Neural cell (in vitro differentiated cells): ENCODE data around the gene SUGCT. TPM values are rescaled to one million over a fixed set of nuclear protein-coding genes. Genes with fewer than 3 reads are reported as not detected.

Experiments
- H2AFZ ChIP-seq: fragments of 200-600, 300-800 bp; sonication (generic), shearing (Covaris generic); 2 replicates; pipeline ENCODE4 v1.6.0; 2014; ENCODE audit warnings: low read depth, mild to moderate bottlenecking, antibody characterized with exemption, low read length, moderate library complexity
- H3F3A ChIP-seq: fragments of 200-600 bp; shearing (Covaris generic); 2 replicates; pipeline ENCODE4 v1.6.1; 2016; ENCODE audit warnings: mild to moderate bottlenecking, moderate library complexity, mixed read lengths, antibody characterized with exemption, low read length; ENCODE audit not compliant: insufficient read depth, poor library complexity, severe bottlenecking
- H3K27ac ChIP-seq: fragments of 200-600, 300-800 bp; sonication (generic), shearing (Covaris generic); 2 replicates; pipeline ENCODE4 v1.5.1; 2014; ENCODE audit warnings: mild to moderate bottlenecking, low read length, moderate library complexity
- H3K27me3 ChIP-seq: fragments of 300-800, 200-600 bp; sonication (generic), shearing (Covaris generic); 2 replicates; pipeline ENCODE4 v1.6.0; 2014; ENCODE audit warnings: mild to moderate bottlenecking, low read depth, low read length, moderate library complexity; ENCODE audit not compliant: insufficient read depth
- H3K36me3 ChIP-seq: fragments of 300-800, 200-600 bp; sonication (generic), shearing (Covaris generic); 2 replicates; pipeline ENCODE4 v1.5.1; 2014; ENCODE audit warnings: mild to moderate bottlenecking, antibody characterized with exemption, low read length, moderate library complexity; ENCODE audit not compliant: insufficient read depth
- H3K4me2 ChIP-seq: fragments of 300-800, 200-600 bp; sonication (generic), shearing (Covaris generic); 2 replicates; pipeline ENCODE4 v1.6.0; 2014; ENCODE audit warnings: mild to moderate bottlenecking, low read length
- H3K4me3 ChIP-seq: fragments of 300-800, 200-600 bp; sonication (generic), shearing (Covaris generic); 2 replicates; pipeline ENCODE4 v1.5.1; 2014; ENCODE audit warnings: mild to moderate bottlenecking, low read length, moderate library complexity
- H3K79me2 ChIP-seq: fragments of 200-600 bp; shearing (Covaris generic); replicated peaks from 2 replicates; pipeline ENCODE4 v1.6.0; 2014; ENCODE audit warnings: mild to moderate bottlenecking, low read length, moderate library complexity; ENCODE audit not compliant: insufficient read depth
- H3K9ac ChIP-seq: fragments of 300-800, 200-600 bp; sonication (generic), shearing (Covaris generic); 2 replicates; pipeline ENCODE4 v1.6.1; 2016; ENCODE audit warnings: mild to moderate bottlenecking, low read length, mixed read lengths
- H3K9me2 ChIP-seq: fragments of 200-600 bp; shearing (Covaris generic); 2 replicates; pipeline ENCODE4 v1.6.1; 2016; ENCODE audit warnings: mild to moderate bottlenecking, low read length, mixed read lengths; ENCODE audit not compliant: insufficient read depth
- H3K9me3 ChIP-seq: fragments of 200-600, 300-800 bp; sonication (generic), shearing (Covaris generic); 2 replicates; pipeline ENCODE4 v1.6.1; 2016; ENCODE audit warnings: mild to moderate bottlenecking, mixed run types, low read length, moderate library complexity, mixed read lengths
- H4K20me1 ChIP-seq: fragments of 200-600 bp; shearing (Covaris generic); 2 replicates; pipeline ENCODE4 v1.6.1; 2016; ENCODE audit warnings: mild to moderate bottlenecking, mixed run types; ENCODE audit not compliant: insufficient read depth
- EP300 ChIP-seq: fragments of 450-650 bp; conservative IDR thresholded peaks from 2 replicates; pipeline ENCODE4 v1.6.1; 2014; ENCODE audit warnings: antibody characterized with exemption, mild to moderate bottlenecking, moderate library complexity; ENCODE audit not compliant: poor library complexity, severe bottlenecking
- EZH2 ChIP-seq: fragments of 200-600, 300-800 bp; shearing (Covaris generic), sonication (generic); IDR thresholded peaks from 2 replicates; pipeline ENCODE4 v1.6.1; 2014; ENCODE audit warnings: antibody characterized with exemption, low read length, borderline replicate concordance, mild to moderate bottlenecking; ENCODE audit not compliant: insufficient read depth, poor library complexity, severe bottlenecking
- MXI1 ChIP-seq: fragments of 450-650 bp; conservative IDR thresholded peaks from 2 replicates; pipeline ENCODE4 v1.6.1; 2014; ENCODE audit warnings: antibody characterized with exemption, mild to moderate bottlenecking; ENCODE audit not compliant: poor library complexity, severe bottlenecking
- POLR2AphosphoS5 ChIP-seq: IDR thresholded peaks from 2 replicates; pipeline ENCODE4 v1.6.1; 2012
- RAD21 ChIP-seq: fragments of 450-650 bp; conservative IDR thresholded peaks from 2 replicates; pipeline ENCODE4 v1.6.1; 2014; ENCODE audit warnings: antibody characterized with exemption, mild to moderate bottlenecking, moderate library complexity
- SMC3 ChIP-seq: fragments of 450-650 bp; conservative IDR thresholded peaks from 2 replicates; pipeline ENCODE4 v1.6.1; 2014; ENCODE audit warnings: antibody characterized with exemption, mild to moderate bottlenecking, moderate library complexity; ENCODE audit not compliant: poor library complexity
- TAF1 ChIP-seq: IDR thresholded peaks from 2 replicates; pipeline ENCODE4 v1.6.1; 2012; ENCODE audit warnings: low read depth
- polyA plus RNA-seq: library from polyadenylated mRNA; depleted of rRNA; stranded (reverse); fragments of >200 nt; gene quantifications from 2 replicates; pipeline ENCODE4 v1.2.3, GENCODE V29; 2014
- TF ChIP-seq, protein P1 (sequence below): IDR thresholded peaks from 2 replicates; pipeline ENCODE4 v1.6.1; 2012; ENCODE audit warnings: borderline replicate concordance
- TF ChIP-seq, protein P2 (sequence below): fragments of 450-650 bp; IDR thresholded peaks from 2 replicates; pipeline ENCODE4 v1.5.1; 2014; ENCODE audit warnings: antibody characterized with exemption, mild to moderate bottlenecking, moderate library complexity; ENCODE audit not compliant: poor library complexity, severe bottlenecking

The SUGCT gene
- polyA plus RNA-seq, 1 donor from 2014 or later, result not detected

DNA sequence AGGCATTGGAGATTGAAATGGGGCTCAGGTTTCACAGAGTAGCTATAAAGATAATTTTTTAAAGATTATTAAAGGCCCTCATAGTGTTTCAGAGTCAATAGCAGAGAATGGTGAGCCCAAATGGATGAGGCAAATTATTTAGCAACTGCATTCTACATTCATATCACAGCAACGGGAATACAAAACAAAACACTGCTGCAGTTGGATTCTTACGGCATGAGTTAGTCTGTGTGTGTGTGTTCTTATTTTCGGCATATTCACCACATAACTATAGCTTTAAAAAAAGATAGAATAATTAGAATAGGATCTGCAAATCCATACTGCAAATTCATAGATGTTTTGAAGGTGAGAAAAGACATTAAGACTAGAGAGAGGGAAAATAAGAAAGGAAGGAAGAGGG lies 66.0 kb downstream of the SUGCT start:
- H3K79me2 ChIP-seq, result no peaks in the 10 kb centered on the region
- H3K9me3 ChIP-seq, result no peaks in the 10 kb centered on the region
- TF ChIP-seq RAD21 (no peak), SMC3 (no peak), MXI1 (no peak), POLR2AphosphoS5 (no peak), EP300 (no peak), EZH2 (no peak), TAF1 (no peak)
- TF ChIP-seq, protein P1, sequence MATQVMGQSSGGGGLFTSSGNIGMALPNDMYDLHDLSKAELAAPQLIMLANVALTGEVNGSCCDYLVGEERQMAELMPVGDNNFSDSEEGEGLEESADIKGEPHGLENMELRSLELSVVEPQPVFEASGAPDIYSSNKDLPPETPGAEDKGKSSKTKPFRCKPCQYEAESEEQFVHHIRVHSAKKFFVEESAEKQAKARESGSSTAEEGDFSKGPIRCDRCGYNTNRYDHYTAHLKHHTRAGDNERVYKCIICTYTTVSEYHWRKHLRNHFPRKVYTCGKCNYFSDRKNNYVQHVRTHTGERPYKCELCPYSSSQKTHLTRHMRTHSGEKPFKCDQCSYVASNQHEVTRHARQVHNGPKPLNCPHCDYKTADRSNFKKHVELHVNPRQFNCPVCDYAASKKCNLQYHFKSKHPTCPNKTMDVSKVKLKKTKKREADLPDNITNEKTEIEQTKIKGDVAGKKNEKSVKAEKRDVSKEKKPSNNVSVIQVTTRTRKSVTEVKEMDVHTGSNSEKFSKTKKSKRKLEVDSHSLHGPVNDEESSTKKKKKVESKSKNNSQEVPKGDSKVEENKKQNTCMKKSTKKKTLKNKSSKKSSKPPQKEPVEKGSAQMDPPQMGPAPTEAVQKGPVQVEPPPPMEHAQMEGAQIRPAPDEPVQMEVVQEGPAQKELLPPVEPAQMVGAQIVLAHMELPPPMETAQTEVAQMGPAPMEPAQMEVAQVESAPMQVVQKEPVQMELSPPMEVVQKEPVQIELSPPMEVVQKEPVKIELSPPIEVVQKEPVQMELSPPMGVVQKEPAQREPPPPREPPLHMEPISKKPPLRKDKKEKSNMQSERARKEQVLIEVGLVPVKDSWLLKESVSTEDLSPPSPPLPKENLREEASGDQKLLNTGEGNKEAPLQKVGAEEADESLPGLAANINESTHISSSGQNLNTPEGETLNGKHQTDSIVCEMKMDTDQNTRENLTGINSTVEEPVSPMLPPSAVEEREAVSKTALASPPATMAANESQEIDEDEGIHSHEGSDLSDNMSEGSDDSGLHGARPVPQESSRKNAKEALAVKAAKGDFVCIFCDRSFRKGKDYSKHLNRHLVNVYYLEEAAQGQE, result no peak
- TF ChIP-seq, protein P2, sequence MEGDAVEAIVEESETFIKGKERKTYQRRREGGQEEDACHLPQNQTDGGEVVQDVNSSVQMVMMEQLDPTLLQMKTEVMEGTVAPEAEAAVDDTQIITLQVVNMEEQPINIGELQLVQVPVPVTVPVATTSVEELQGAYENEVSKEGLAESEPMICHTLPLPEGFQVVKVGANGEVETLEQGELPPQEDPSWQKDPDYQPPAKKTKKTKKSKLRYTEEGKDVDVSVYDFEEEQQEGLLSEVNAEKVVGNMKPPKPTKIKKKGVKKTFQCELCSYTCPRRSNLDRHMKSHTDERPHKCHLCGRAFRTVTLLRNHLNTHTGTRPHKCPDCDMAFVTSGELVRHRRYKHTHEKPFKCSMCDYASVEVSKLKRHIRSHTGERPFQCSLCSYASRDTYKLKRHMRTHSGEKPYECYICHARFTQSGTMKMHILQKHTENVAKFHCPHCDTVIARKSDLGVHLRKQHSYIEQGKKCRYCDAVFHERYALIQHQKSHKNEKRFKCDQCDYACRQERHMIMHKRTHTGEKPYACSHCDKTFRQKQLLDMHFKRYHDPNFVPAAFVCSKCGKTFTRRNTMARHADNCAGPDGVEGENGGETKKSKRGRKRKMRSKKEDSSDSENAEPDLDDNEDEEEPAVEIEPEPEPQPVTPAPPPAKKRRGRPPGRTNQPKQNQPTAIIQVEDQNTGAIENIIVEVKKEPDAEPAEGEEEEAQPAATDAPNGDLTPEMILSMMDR, result no peak
- H4K20me1 ChIP-seq, result no peaks in the 10 kb centered on the region
- no peak overlapping the region for H3K4me2 ChIP-seq
- no peaks in the 10 kb centered on the region for H3F3A ChIP-seq
- H3K9me2 ChIP-seq, result no peaks in the 10 kb centered on the region
- no peak overlapping the region for H3K4me3 ChIP-seq
- H3K27me3 ChIP-seq, result no peaks in the 10 kb centered on the region
- no peak overlapping the region for H3K27ac ChIP-seq
- H3K9ac ChIP-seq, result no peak overlapping the region
- H2AFZ ChIP-seq, result no peak overlapping the region
- no peaks in the 10 kb centered on the region for H3K36me3 ChIP-seq

DNA sequence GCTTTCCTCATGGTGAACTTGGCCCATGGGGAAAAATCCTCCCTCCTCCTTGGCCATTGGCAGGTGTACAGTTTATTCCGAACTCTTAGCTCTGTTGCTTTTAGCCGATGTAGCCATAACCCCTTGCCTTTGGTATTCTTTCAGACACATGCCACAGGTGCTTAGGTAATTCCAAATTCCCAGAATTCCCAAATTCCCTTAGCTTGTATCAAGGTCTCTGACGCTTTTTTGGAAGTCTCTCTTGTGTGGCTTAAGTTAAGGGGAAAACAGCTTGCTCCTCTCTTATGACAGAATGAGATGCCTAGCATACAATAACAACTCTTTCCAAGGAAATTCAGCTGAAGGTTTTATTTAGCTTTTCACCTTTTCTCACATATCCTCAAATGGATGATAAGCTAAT lies 68.0 kb downstream of the SUGCT start:
- TF ChIP-seq, protein P2, result no peak
- TF ChIP-seq TAF1 (no peak), SMC3 (no peak)
- TF ChIP-seq, protein P1, result no peak
- no peak overlapping the region for H2AFZ ChIP-seq
- H3K36me3 ChIP-seq, result no peaks in the 10 kb centered on the region
- H3K27ac ChIP-seq, result no peak overlapping the region
- H3K27me3 ChIP-seq, result no peaks in the 10 kb centered on the region
- H3K4me2 ChIP-seq, result no peak overlapping the region
- no peaks in the 10 kb centered on the region for H3K9me3 ChIP-seq
- no peaks in the 10 kb centered on the region for H3K9me2 ChIP-seq
- H3K79me2 ChIP-seq, result no peaks in the 10 kb centered on the region
- no peak overlapping the region for H3K4me3 ChIP-seq
- no peak overlapping the region for H3K9ac ChIP-seq
- no peaks in the 10 kb centered on the region for H3F3A ChIP-seq
- no peaks in the 10 kb centered on the region for H4K20me1 ChIP-seq
